ENCODE data around the gene ENTR1.

Gene ENTR1

GRCh38 chr9:136370687-136371532 is 39.5 kb downstream of the ENTR1 start:
- no peak for DNase-seq (ENCODE audit: low spot score)
- H3K27ac ChIP-seq: no peak overlapping the region
- no peak for TF ChIP-seq CTCF (IDR thresholded peaks at IDR 0.05)
- H3K4me3 ChIP-seq: no peak overlapping the region

GRCh38 chr9:136370037-136370436 is 40.4 kb downstream of the ENTR1 start:
- DNase-seq (ENCODE audit: low spot score): no peak
- Histone ChIP-seq H3K27ac (no peak overlapping the region), H3K4me3 (no peak overlapping the region)
- TF ChIP-seq CTCF (IDR thresholded peaks at IDR 0.05): no peak

GRCh38 chr9:136368190-136368589 is 42.2 kb downstream of the ENTR1 start:
- DNase-seq (ENCODE audit: low spot score): no peak
- Histone ChIP-seq H3K4me3 (no peak overlapping the region), H3K27ac (no peak overlapping the region)
- no peak for TF ChIP-seq CTCF (IDR thresholded peaks at IDR 0.05)

- H3K4me3 ChIP-seq: no peak overlapping the region
- DNase-seq (ENCODE audit: low spot score): no peak
- no peak for TF ChIP-seq CTCF (IDR thresholded peaks at IDR 0.05)
- H3K27ac ChIP-seq: no peak overlapping the region
Measured at GRCh38 chr9:136367296-136368145, 42.9 kb downstream of the ENTR1 start.

- no peak overlapping the region for H3K27ac ChIP-seq
- no peak for TF ChIP-seq CTCF (IDR thresholded peaks at IDR 0.05)
- no peak for DNase-seq (ENCODE audit: low spot score)
- no peak overlapping the region for H3K4me3 ChIP-seq
Measured at GRCh38 chr9:136366826-136367225, 43.6 kb downstream of the ENTR1 start.

GRCh38 chr9:136365775-136366222 is 44.6 kb downstream of the ENTR1 start:
- no peak for TF ChIP-seq CTCF (IDR thresholded peaks at IDR 0.05)
- Histone ChIP-seq H3K4me3 (no peak overlapping the region), H3K27ac (no peak overlapping the region)
- DNase-seq (ENCODE audit: low spot score): no peak
